K562 (cell line): ENCODE data around the gene LRRC4. TPM values are rescaled to one million over a fixed set of nuclear protein-coding genes. Genes with fewer than 3 reads are reported as not detected.
A peak's percentile ranks its signal among the peaks of the same experiment; 100 is the strongest.

ENCODE experiments used
- COPS2 ChIP-seq: fragments of 450-650 bp; conservative IDR thresholded peaks from 2 replicates; pipeline ENCODE4 v1.6.1; 2016; ENCODE audit warnings: mild to moderate bottlenecking, moderate library complexity
- DACH1 ChIP-seq: fragments of 450-650 bp; IDR thresholded peaks from 2 replicates; pipeline ENCODE4 v1.6.1; 2018; ENCODE audit not compliant: partially characterized antibody
- GATAD2B ChIP-seq: fragments of 450-650 bp; IDR thresholded peaks from 2 replicates; pipeline ENCODE4 v1.6.1; 2017; ENCODE audit warnings: mild to moderate bottlenecking, borderline replicate concordance
- HDAC1 ChIP-seq, 2 experiments: fragments of 450-650 bp; IDR thresholded peaks; 2 replicates each; pipeline ENCODE4 v1.6.1; 2016 to 2017; ENCODE audit warnings: inconsistent platforms in 1 of 2, mild to moderate bottlenecking in 1 of 2, moderate library complexity in 1 of 2
- HDAC2 ChIP-seq: fragments of 450-650 bp; IDR thresholded peaks from 2 replicates; pipeline ENCODE4 v1.6.1; 2016; ENCODE audit warnings: mild to moderate bottlenecking
- L3MBTL2 ChIP-seq: fragments of 450-650 bp; IDR thresholded peaks from 2 replicates; pipeline ENCODE4 v1.6.1; 2016; ENCODE audit warnings: mild to moderate bottlenecking, moderate library complexity
- PHF20 ChIP-seq: fragments of 450-650 bp; IDR thresholded peaks from 2 replicates; pipeline ENCODE4 v1.6.1; 2018; ENCODE audit not compliant: partially characterized antibody
- RBM14 ChIP-seq: fragments of 200-400 bp; formaldehyde crosslinking; IDR thresholded peaks from 2 replicates; pipeline ENCODE4 v1.6.1; 2018; ENCODE audit warnings: low read depth, mild to moderate bottlenecking, low read length, moderate library complexity, borderline replicate concordance; ENCODE audit not compliant: insufficient read depth
- SMARCA4 ChIP-seq: fragments of 450-650 bp; IDR thresholded peaks from 2 replicates; pipeline ENCODE4 v1.6.1; 2016
- SNRNP70 ChIP-seq: fragments of 200-400 bp; formaldehyde crosslinking; optimal IDR thresholded peaks from 2 replicates; pipeline ENCODE3; 2017; ENCODE audit warnings: low read depth, low read length
- SP1 ChIP-seq: sonication (generic); formaldehyde crosslinking; IDR thresholded peaks from 2 replicates; pipeline ENCODE4 v1.8.1; 2022; ENCODE audit warnings: mild to moderate bottlenecking, missing genetic modification reagents
- TAF1 ChIP-seq: IDR thresholded peaks from 2 replicates; pipeline ENCODE4 v1.6.1; 2011; ENCODE audit warnings: mild to moderate bottlenecking, low read length, moderate library complexity; ENCODE audit not compliant: insufficient read depth, control insufficient read depth, severe bottlenecking; ENCODE audit errors: extremely low read depth
- TCF7 ChIP-seq: sonication (generic); IDR thresholded peaks from 2 replicates; pipeline ENCODE4 v1.6.1; 2016; ENCODE audit warnings: antibody characterized with exemption, borderline replicate concordance
- ZBTB2 ChIP-seq: fragments of 450-650 bp; IDR thresholded peaks from 2 replicates; pipeline ENCODE4 v1.6.1; 2016; ENCODE audit warnings: antibody characterized with exemption
- ZNF311 ChIP-seq: fragments of 250-450 bp; sonication (Bioruptor Pico); IDR thresholded peaks from 2 replicates; pipeline ENCODE4 v1.4.0; 2020; ENCODE audit warnings: mild to moderate bottlenecking, moderate library complexity
- ZNF316 ChIP-seq: fragments of 450-650 bp; IDR thresholded peaks from 2 replicates; pipeline ENCODE4 v1.6.1; 2016
- ZNF431 ChIP-seq: sonication (generic); formaldehyde crosslinking; IDR thresholded peaks from 2 replicates; pipeline ENCODE4 v1.8.0; 2022; ENCODE audit warnings: mild to moderate bottlenecking, missing genetic modification reagents
- ZNF764 ChIP-seq: fragments of 250-450 bp; sonication (Bioruptor Pico); IDR thresholded peaks from 2 replicates; pipeline ENCODE4 v1.4.0; 2020; ENCODE audit warnings: low read depth, mild to moderate bottlenecking, moderate library complexity
- ZNF778 ChIP-seq: fragments of 450-650 bp; formaldehyde crosslinking; IDR thresholded peaks from 2 replicates; pipeline ENCODE4 v1.4.0; 2020; ENCODE audit warnings: mild to moderate bottlenecking, moderate library complexity
- polyA plus RNA-seq, 8 experiments: library from polyadenylated mRNA; depleted of rRNA in 4 of 8; stranded (reverse) in 5 of 8; unstranded in 3 of 8; fragments of >200 nt; fragmentation: Nextera tagmentation in 2 of 8; fragmentation: Illumina TruSeq in 1 of 8; extraction: Ambion mirVana in 2 of 8; extraction: Trizol in 1 of 8; gene quantifications; 2 replicates each; pipeline versions ENCODE4 v1.2.1 to v1.2.3, GENCODE V29; 2011 to 2014; ENCODE audit warnings: inconsistent platforms in 1 of 8, missing spikeins in 1 of 8
- total RNA-seq, 7 experiments: library from RNA; depleted of rRNA in 6 of 7; stranded (reverse); fragments of >200 nt in 6 of 7; fragmentation: Illumina TruSeq in 2 of 7; extraction: Trizol in 2 of 7; gene quantifications; 2 replicates each; pipeline versions ENCODE4 v1.2.1 to v1.2.3, GENCODE V29; 2011 to 2021; ENCODE audit warnings: low replicate concordance in 1 of 7
- TF ChIP-seq, protein P1 (sequence below): fragments of 450-650 bp; formaldehyde crosslinking; IDR thresholded peaks from 2 replicates; pipeline ENCODE4 v1.4.0; 2020; ENCODE audit warnings: mild to moderate bottlenecking, moderate library complexity
- TF ChIP-seq, protein P2 (sequence below): IDR thresholded peaks from 3 replicates; pipeline ENCODE4 v1.6.1; 2011; ENCODE audit warnings: borderline replicate concordance, mild to moderate bottlenecking, moderate library complexity; ENCODE audit not compliant: insufficient read length; ENCODE audit errors: extremely low read depth
- TF ChIP-seq, protein P3 (sequence below): fragments of 250-450 bp; sonication (Bioruptor Pico); IDR thresholded peaks from 2 replicates; pipeline ENCODE4 v1.4.0; 2020; ENCODE audit warnings: borderline replicate concordance

The LRRC4 gene
- total and polyA plus RNA-seq, 9 of the 15 experiments (the other 6 are each of a cell fraction or from before 2014, with no cell fraction given) = 0.04 to 0.11 TPM; not detected in 7

DNA sequence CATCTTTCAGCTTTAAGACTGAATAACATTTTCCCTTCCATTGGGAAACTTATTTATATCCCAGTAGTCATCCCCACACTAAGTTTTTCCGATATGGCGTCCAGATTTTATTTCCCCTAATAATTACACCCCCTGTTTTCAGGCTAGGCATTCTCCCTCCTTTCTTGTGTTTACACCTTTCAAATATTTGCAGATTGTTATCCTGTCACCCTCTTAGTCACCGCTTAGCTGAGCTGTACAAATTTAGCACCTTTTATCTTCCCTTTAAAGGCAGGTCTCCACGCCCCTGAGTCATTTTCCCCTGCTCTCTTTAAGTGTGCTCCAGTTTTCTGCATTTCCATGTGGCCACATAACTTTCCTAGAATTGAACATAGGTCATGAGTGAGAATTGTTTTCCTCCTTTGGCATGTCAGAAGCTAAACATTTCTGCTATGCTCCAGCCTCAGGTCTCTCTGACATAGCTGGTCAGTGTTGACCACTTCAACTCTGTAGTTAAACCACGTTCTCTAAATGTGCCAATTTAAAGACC lies 47.4 kb downstream of the LRRC4 start (continued):
- TF ChIP-seq, protein P1, sequence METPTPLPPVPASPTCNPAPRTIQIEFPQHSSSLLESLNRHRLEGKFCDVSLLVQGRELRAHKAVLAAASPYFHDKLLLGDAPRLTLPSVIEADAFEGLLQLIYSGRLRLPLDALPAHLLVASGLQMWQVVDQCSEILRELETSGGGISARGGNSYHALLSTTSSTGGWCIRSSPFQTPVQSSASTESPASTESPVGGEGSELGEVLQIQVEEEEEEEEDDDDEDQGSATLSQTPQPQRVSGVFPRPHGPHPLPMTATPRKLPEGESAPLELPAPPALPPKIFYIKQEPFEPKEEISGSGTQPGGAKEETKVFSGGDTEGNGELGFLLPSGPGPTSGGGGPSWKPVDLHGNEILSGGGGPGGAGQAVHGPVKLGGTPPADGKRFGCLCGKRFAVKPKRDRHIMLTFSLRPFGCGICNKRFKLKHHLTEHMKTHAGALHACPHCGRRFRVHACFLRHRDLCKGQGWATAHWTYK (CRISPR knock-in tag) = no peak
- TF ChIP-seq, protein P2, sequence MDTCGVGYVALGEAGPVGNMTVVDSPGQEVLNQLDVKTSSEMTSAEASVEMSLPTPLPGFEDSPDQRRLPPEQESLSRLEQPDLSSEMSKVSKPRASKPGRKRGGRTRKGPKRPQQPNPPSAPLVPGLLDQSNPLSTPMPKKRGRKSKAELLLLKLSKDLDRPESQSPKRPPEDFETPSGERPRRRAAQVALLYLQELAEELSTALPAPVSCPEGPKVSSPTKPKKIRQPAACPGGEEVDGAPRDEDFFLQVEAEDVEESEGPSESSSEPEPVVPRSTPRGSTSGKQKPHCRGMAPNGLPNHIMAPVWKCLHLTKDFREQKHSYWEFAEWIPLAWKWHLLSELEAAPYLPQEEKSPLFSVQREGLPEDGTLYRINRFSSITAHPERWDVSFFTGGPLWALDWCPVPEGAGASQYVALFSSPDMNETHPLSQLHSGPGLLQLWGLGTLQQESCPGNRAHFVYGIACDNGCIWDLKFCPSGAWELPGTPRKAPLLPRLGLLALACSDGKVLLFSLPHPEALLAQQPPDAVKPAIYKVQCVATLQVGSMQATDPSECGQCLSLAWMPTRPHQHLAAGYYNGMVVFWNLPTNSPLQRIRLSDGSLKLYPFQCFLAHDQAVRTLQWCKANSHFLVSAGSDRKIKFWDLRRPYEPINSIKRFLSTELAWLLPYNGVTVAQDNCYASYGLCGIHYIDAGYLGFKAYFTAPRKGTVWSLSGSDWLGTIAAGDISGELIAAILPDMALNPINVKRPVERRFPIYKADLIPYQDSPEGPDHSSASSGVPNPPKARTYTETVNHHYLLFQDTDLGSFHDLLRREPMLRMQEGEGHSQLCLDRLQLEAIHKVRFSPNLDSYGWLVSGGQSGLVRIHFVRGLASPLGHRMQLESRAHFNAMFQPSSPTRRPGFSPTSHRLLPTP = no peak
- TF ChIP-seq PHF20 (peak; percentile 15), HDAC1 (IDR thresholded peaks at IDR 0.05) (peak in 1 of 2 experiments; percentile 70; a peak in 2 of 4 replicates), SMARCA4 (peak; percentile 92), ZNF764 (CRISPR knock-in tag) (no peak), SP1 (CRISPR knock-in tag) (no peak), ZNF431 (0 out of 2 replicates have a peak, but pooled peaks have one; percentile 18), L3MBTL2 (no peak), ZNF778 (CRISPR knock-in tag) (no peak), TAF1 (no peak), TCF7 (no peak), ZBTB2 (peak; percentile 51; the same call in 1 of the 2 replicates), SNRNP70 (no peak), GATAD2B (no peak), RBM14 (no peak), ZNF316 (peak; percentile 46; the same call in 1 of the 2 replicates), COPS2 (no peak), HDAC2 (peak; percentile 72; the same call in 1 of the 2 replicates), DACH1 (peak; percentile 56), ZNF311 (CRISPR knock-in tag) (no peak)
- TF ChIP-seq, protein P3, sequence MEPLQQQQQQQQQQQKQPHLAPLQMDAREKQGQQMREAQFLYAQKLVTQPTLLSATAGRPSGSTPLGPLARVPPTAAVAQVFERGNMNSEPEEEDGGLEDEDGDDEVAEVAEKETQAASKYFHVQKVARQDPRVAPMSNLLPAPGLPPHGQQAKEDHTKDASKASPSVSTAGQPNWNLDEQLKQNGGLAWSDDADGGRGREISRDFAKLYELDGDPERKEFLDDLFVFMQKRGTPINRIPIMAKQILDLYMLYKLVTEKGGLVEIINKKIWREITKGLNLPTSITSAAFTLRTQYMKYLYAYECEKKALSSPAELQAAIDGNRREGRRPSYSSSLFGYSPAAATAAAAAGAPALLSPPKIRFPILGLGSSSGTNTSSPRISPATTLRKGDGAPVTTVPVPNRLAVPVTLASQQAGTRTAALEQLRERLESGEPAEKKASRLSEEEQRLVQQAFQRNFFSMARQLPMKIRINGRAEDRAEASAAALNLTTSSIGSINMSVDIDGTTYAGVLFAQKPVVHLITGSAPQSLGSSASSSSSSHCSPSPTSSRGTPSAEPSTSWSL = no peak
- TF ChIP-seq, all 486 proteins: peak for 61
